ENCODE results near the gene MITD1.

The MITD1 gene

GRCh38 chr2:99180755-99181623 is at the start of gene MITD1, which contains the start of gene MRPL30:
MITD1 (minus strand) TSS chr2:99181058; CDS start chr2:99180981, 77 bp downstream.
MRPL30 (plus strand) TSS chr2:99181184; CDS start chr2:99186204, 5,020 bp downstream.
- peak; percentile 95 for DNase-seq (ENCODE audit: extremely low read depth, low read depth)
- TF ChIP-seq CTCF (IDR thresholded peaks at IDR 0.05; ENCODE audit: low read depth, low read length, missing control alignments) = no peak
- peak within 1 kb of the TSS; percentile 93 for H3K4me3 ChIP-seq (replicated peaks; ENCODE audit: low read depth, low read length)

- no peak overlapping the region for H3K4me3 ChIP-seq (replicated peaks; ENCODE audit: low read depth, low read length)
- no peak for DNase-seq (ENCODE audit: extremely low read depth, low read depth)
Measured at GRCh38 chr2:99217929-99218501, 37.2 kb upstream of the MITD1 start.

GRCh38 chr2:99216096-99216495 is 35.2 kb upstream of the MITD1 start:
- no peak for TF ChIP-seq CTCF (IDR thresholded peaks at IDR 0.05; ENCODE audit: low read depth, low read length, missing control alignments)
- DNase-seq (ENCODE audit: extremely low read depth, low read depth) = no peak
- H3K4me3 ChIP-seq (replicated peaks; ENCODE audit: low read depth, low read length) = no peak overlapping the region

More at GRCh38 chr2:99217929-99218501, 37.2 kb upstream of the MITD1 start:
- no peak for TF ChIP-seq CTCF (IDR thresholded peaks at IDR 0.05; ENCODE audit: low read depth, low read length, missing control alignments)

- no peak overlapping the region for H3K4me3 ChIP-seq (replicated peaks; ENCODE audit: low read depth, low read length)
- no peak for DNase-seq (ENCODE audit: extremely low read depth, low read depth)
- no peak for TF ChIP-seq CTCF (IDR thresholded peaks at IDR 0.05; ENCODE audit: low read depth, low read length, missing control alignments)
Measured at GRCh38 chr2:99205491-99205890, 24.6 kb upstream of the MITD1 start.

- no peak overlapping the region for H3K4me3 ChIP-seq (replicated peaks; ENCODE audit: low read depth, low read length)
- DNase-seq (ENCODE audit: extremely low read depth, low read depth) = no peak
- peak; percentile 14 for TF ChIP-seq CTCF (IDR thresholded peaks at IDR 0.05; ENCODE audit: low read depth, low read length, missing control alignments)
Measured at GRCh38 chr2:99201959-99202678, 21.3 kb upstream of the MITD1 start.

- no peak for DNase-seq (ENCODE audit: extremely low read depth, low read depth)
- no peak overlapping the region for H3K4me3 ChIP-seq (replicated peaks; ENCODE audit: low read depth, low read length)
- no peak for TF ChIP-seq CTCF (IDR thresholded peaks at IDR 0.05; ENCODE audit: low read depth, low read length, missing control alignments)
Measured at GRCh38 chr2:99200076-99200800, 19.4 kb upstream of the MITD1 start.

All from HFF-Myc (cell line).